HepG2 (cell line): ENCODE results near the gene ZFYVE21. TPM values are rescaled to one million over a fixed set of nuclear protein-coding genes. Genes with fewer than 3 reads are reported as not detected.
A peak's percentile ranks its signal among the peaks of the same experiment; 100 is the strongest.

Experiments
- CREB1 ChIP-seq, 2 experiments: fragments of 450-650 bp in 1 of 2; IDR thresholded peaks; 2 replicates each; pipeline ENCODE4 v1.6.1; 2016 to 2017; ENCODE audit warnings: control low read depth in 1 of 2, mild to moderate bottlenecking in 1 of 2, missing compliant biosample characterization in 1 of 2, missing genetic modification characterization in 1 of 2
- EEA1 ChIP-seq: sonication (generic); formaldehyde crosslinking; IDR thresholded peaks from 2 replicates; pipeline ENCODE4 v1.5.1; 2020; ENCODE audit warnings: mild to moderate bottlenecking, missing genetic modification reagents, borderline replicate concordance
- GABPA ChIP-seq, 2 experiments: IDR thresholded peaks; 2 replicates each; pipeline ENCODE4 v1.6.1; 2011 to 2016; ENCODE audit warnings: low read depth in 2 of 2, low read length in 1 of 2, missing biosample characterization in 1 of 2, missing genetic modification characterization in 1 of 2
- GATA4 ChIP-seq: sonication (generic); IDR thresholded peaks from 2 replicates; pipeline ENCODE4 v1.6.1; 2016; ENCODE audit warnings: antibody characterized with exemption, low read depth, borderline replicate concordance
- HDAC1 ChIP-seq: sonication (generic); formaldehyde crosslinking; IDR thresholded peaks from 2 replicates; pipeline ENCODE4 v1.5.1; 2020; ENCODE audit warnings: mild to moderate bottlenecking, missing genetic modification reagents
- HNRNPUL1 ChIP-seq: fragments of 200-400 bp; formaldehyde crosslinking; IDR thresholded peaks from 2 replicates; pipeline ENCODE4 v1.6.1; 2017; ENCODE audit warnings: low read depth, mild to moderate bottlenecking, low read length, moderate library complexity
- KDM3A ChIP-seq: IDR thresholded peaks from 2 replicates; pipeline ENCODE4 v1.6.1; 2018; ENCODE audit warnings: low read depth, missing compliant biosample characterization
- NFE2L1 ChIP-seq: sonication (generic); formaldehyde crosslinking; IDR thresholded peaks from 2 replicates; pipeline ENCODE4 v1.4.0; 2020; ENCODE audit warnings: missing genetic modification reagents, mild to moderate bottlenecking, borderline replicate concordance
- REPIN1 ChIP-seq: sonication (generic); formaldehyde crosslinking; IDR thresholded peaks from 2 replicates; pipeline ENCODE4 v1.8.0; 2022; ENCODE audit warnings: missing genetic modification reagents, low read depth, mild to moderate bottlenecking, borderline replicate concordance
- SAFB2 ChIP-seq: sonication (generic); formaldehyde crosslinking; IDR thresholded peaks from 2 replicates; pipeline ENCODE4 v1.5.1; 2020; ENCODE audit warnings: missing genetic modification reagents, low read depth, mild to moderate bottlenecking, borderline replicate concordance
- SATB2 ChIP-seq: sonication (generic); formaldehyde crosslinking; IDR thresholded peaks from 2 replicates; pipeline ENCODE4 v1.5.0; 2020; ENCODE audit warnings: missing genetic modification reagents
- SMC3 ChIP-seq: IDR thresholded peaks from 2 replicates; pipeline ENCODE4 v1.6.1; 2011; ENCODE audit warnings: low read length, improper control_type of control experiment
- ZMYM3 ChIP-seq: sonication (generic); formaldehyde crosslinking; IDR thresholded peaks from 2 replicates; pipeline ENCODE4 v1.5.1; 2020; ENCODE audit warnings: mild to moderate bottlenecking, missing genetic modification reagents
- ZNF33A ChIP-seq: sonication (generic); formaldehyde crosslinking; IDR thresholded peaks from 2 replicates; pipeline ENCODE4 v1.5.1; 2020; ENCODE audit warnings: missing genetic modification reagents, mild to moderate bottlenecking, moderate library complexity, borderline replicate concordance
- ZNF678 ChIP-seq: sonication (generic); formaldehyde crosslinking; IDR thresholded peaks from 2 replicates; pipeline ENCODE4 v1.4.0; 2020; ENCODE audit warnings: mild to moderate bottlenecking, missing genetic modification reagents
- ZNF724P ChIP-seq: sonication (generic); formaldehyde crosslinking; IDR thresholded peaks from 2 replicates; pipeline ENCODE4 v1.8.0; 2022; ENCODE audit warnings: missing genetic modification reagents, borderline replicate concordance
- polyA plus RNA-seq, 8 experiments: library from polyadenylated mRNA; depleted of rRNA in 3 of 8; stranded (reverse) in 7 of 8; unstranded in 1 of 8; fragments of >200 nt; fragmentation: Illumina TruSeq in 4 of 8; extraction: Trizol in 4 of 8; gene quantifications; 2 replicates each; pipeline versions ENCODE4 v1.2.1 to v1.2.3, GENCODE V29; 2011 to 2016; ENCODE audit warnings: low read depth in 4 of 8, missing spikeins in 1 of 8, mixed read lengths in 1 of 8; ENCODE audit not compliant: insufficient read depth in 1 of 8
- total RNA-seq, 5 experiments: library from RNA; depleted of rRNA; stranded (reverse); fragments of >200 nt; fragmentation: Illumina TruSeq; extraction: Trizol; gene quantifications; 2 replicates each; pipeline ENCODE4 v1.2.3, GENCODE V29; 2016; ENCODE audit warnings: low read depth in 1 of 5
- TF ChIP-seq, protein P1 (sequence below): sonication (generic); formaldehyde crosslinking; IDR thresholded peaks from 2 replicates; pipeline ENCODE4 v1.4.0; 2020; ENCODE audit warnings: missing genetic modification reagents
- TF ChIP-seq, protein P2 (sequence below): fragments of 450-650 bp; IDR thresholded peaks from 2 replicates; pipeline ENCODE4 v1.6.1; 2017
- TF ChIP-seq, protein P3 (sequence below): sonication (generic); formaldehyde crosslinking; IDR thresholded peaks from 2 replicates; pipeline ENCODE4 v1.8.0; 2022; ENCODE audit warnings: mild to moderate bottlenecking, missing genetic modification reagents, borderline replicate concordance
- TF ChIP-seq, protein P4 (sequence below): sonication (generic); formaldehyde crosslinking; IDR thresholded peaks from 2 replicates; pipeline ENCODE4 v1.4.0; 2020; ENCODE audit warnings: mild to moderate bottlenecking, low read depth, missing genetic modification reagents

The ZFYVE21 gene
- total and polyA plus RNA-seq, 2 of the 13 experiments (the other 11 are each of a cell fraction or from before 2014, with no cell fraction given), result 34.3 to 34.4 TPM

DNA sequence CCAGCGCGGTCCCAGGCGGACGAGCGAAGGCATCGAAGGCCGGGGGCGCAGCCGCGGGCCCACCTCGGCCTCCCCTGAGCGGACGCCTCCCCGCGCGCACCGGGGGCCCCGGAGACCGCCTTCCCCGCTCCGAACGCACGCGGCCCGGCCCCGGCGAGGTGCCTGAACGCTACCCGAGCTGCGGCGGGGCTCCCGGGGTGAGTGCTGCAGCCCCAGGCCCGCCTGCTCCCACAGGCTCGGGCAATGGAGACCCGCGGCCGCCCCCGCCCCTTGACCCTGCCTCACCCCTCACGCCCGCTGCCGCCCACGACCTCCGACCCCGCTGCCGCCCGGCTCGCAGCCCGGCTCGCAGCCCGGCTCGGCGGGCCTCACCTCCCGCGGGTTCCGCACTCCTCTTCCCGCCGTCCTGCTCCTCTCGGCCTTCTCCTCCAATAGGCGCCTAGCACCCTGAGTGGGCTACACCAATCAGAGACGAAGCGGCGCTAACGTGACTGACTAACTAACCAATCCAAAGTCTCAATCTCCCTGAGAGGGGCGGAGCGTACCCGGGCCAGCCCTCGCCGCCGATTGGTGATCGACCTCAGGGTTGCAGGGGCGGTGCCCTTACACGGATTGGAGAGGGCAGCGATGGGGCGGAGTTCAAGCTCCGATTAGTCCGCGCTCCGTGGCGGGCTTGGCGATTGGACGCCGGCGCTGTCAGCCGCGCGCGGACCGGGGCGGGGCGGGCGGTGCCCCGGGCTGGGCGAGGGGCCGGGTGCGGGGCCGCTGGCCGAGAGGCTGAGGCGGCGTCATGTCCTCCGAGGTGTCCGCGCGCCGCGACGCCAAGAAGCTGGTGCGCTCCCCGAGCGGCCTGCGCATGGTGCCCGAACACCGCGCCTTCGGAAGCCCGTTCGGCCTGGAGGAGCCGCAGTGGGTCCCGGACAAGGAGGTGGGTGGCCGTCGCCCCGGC lies at the start of gene ZFYVE21, which contains the start of gene XRCC3 (continued):
- no peak for TF ChIP-seq SAFB2 (CRISPR knock-in tag)
- TF ChIP-seq, protein P1, sequence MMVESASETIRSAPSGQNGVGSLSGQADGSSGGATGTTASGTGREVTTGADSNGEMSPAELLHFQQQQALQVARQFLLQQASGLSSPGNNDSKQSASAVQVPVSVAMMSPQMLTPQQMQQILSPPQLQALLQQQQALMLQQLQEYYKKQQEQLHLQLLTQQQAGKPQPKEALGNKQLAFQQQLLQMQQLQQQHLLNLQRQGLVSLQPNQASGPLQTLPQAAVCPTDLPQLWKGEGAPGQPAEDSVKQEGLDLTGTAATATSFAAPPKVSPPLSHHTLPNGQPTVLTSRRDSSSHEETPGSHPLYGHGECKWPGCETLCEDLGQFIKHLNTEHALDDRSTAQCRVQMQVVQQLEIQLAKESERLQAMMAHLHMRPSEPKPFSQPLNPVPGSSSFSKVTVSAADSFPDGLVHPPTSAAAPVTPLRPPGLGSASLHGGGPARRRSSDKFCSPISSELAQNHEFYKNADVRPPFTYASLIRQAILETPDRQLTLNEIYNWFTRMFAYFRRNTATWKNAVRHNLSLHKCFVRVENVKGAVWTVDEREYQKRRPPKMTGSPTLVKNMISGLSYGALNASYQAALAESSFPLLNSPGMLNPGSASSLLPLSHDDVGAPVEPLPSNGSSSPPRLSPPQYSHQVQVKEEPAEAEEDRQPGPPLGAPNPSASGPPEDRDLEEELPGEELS (CRISPR knock-in tag), result no peak
- TF ChIP-seq KDM3A (CRISPR knock-in tag), result no peak
- 0 out of 2 replicates have a peak, but pooled peaks have one; percentile 14 for TF ChIP-seq GABPA (IDR thresholded peaks at IDR 0.05; ENCODE audit: low read depth, low read length)
- TF ChIP-seq GABPA (CRISPR knock-in tag; IDR thresholded peaks at IDR 0.05; ENCODE audit: low read depth), result no peak
- TF ChIP-seq EEA1 (CRISPR knock-in tag), result no peak; the same call in 1 of the 2 replicates
- TF ChIP-seq GATA4, result no peak
- TF ChIP-seq, protein P2, sequence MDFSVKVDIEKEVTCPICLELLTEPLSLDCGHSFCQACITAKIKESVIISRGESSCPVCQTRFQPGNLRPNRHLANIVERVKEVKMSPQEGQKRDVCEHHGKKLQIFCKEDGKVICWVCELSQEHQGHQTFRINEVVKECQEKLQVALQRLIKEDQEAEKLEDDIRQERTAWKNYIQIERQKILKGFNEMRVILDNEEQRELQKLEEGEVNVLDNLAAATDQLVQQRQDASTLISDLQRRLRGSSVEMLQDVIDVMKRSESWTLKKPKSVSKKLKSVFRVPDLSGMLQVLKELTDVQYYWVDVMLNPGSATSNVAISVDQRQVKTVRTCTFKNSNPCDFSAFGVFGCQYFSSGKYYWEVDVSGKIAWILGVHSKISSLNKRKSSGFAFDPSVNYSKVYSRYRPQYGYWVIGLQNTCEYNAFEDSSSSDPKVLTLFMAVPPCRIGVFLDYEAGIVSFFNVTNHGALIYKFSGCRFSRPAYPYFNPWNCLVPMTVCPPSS, result no peak
- no peak for TF ChIP-seq ZNF678 (CRISPR knock-in tag)
- no peak for TF ChIP-seq HNRNPUL1
- peak; percentile 84 for TF ChIP-seq CREB1 (IDR thresholded peaks at IDR 0.05)
- peak; percentile 67; the same call in 1 of the 2 replicates for TF ChIP-seq CREB1 (CRISPR knock-in tag; IDR thresholded peaks at IDR 0.05)
- no peak for TF ChIP-seq SATB2 (CRISPR knock-in tag)
- TF ChIP-seq ZNF724P (CRISPR knock-in tag), result peak; percentile 56; the same call in 1 of the 2 replicates
- TF ChIP-seq, protein P3, sequence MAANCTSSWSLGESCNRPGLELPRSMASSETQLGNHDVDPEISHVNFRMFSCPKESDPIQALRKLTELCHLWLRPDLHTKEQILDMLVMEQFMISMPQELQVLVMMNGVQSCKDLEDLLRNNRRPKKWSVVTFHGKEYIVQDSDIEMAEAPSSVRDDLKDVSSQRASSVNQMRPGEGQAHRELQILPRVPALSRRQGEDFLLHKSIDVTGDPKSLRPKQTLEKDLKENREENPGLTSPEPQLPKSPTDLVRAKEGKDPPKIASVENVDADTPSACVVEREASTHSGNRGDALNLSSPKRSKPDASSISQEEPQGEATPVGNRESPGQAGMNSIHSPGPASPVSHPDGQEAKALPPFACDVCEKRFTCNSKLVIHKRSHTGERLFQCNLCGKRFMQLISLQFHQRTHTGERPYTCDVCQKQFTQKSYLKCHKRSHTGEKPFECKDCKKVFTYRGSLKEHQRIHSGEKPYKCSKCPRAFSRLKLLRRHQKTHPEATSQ (CRISPR knock-in tag), result no peak
- TF ChIP-seq ZMYM3 (CRISPR knock-in tag), result no peak
- no peak for TF ChIP-seq NFE2L1 (CRISPR knock-in tag)
- TF ChIP-seq HDAC1 (CRISPR knock-in tag), result peak; percentile 86
- TF ChIP-seq REPIN1 (CRISPR knock-in tag), result 0 out of 2 replicates have a peak, but pooled peaks have one; percentile 57
- TF ChIP-seq, protein P4, sequence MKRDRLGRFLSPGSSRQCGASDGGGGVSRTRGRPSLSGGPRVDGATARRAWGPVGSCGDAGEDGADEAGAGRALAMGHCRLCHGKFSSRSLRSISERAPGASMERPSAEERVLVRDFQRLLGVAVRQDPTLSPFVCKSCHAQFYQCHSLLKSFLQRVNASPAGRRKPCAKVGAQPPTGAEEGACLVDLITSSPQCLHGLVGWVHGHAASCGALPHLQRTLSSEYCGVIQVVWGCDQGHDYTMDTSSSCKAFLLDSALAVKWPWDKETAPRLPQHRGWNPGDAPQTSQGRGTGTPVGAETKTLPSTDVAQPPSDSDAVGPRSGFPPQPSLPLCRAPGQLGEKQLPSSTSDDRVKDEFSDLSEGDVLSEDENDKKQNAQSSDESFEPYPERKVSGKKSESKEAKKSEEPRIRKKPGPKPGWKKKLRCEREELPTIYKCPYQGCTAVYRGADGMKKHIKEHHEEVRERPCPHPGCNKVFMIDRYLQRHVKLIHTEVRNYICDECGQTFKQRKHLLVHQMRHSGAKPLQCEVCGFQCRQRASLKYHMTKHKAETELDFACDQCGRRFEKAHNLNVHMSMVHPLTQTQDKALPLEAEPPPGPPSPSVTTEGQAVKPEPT, result no peak; the same call in 1 of the 2 replicates
- TF ChIP-seq SMC3, result no peak
- TF ChIP-seq ZNF33A (CRISPR knock-in tag), result no peak
